Measurements from ENCODE around the gene ELFN2. TPM values are rescaled to one million over a fixed set of nuclear protein-coding genes. Genes with fewer than 3 reads are reported as not detected.
"Not testable (repeated sequence)": the region's sequence is repeated elsewhere in the genome, so short reads cannot be mapped to it uniquely, and the experiment has no call there.

Gene ELFN2, protein sequence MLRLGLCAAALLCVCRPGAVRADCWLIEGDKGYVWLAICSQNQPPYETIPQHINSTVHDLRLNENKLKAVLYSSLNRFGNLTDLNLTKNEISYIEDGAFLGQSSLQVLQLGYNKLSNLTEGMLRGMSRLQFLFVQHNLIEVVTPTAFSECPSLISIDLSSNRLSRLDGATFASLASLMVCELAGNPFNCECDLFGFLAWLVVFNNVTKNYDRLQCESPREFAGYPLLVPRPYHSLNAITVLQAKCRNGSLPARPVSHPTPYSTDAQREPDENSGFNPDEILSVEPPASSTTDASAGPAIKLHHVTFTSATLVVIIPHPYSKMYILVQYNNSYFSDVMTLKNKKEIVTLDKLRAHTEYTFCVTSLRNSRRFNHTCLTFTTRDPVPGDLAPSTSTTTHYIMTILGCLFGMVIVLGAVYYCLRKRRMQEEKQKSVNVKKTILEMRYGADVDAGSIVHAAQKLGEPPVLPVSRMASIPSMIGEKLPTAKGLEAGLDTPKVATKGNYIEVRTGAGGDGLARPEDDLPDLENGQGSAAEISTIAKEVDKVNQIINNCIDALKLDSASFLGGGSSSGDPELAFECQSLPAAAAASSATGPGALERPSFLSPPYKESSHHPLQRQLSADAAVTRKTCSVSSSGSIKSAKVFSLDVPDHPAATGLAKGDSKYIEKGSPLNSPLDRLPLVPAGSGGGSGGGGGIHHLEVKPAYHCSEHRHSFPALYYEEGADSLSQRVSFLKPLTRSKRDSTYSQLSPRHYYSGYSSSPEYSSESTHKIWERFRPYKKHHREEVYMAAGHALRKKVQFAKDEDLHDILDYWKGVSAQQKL
- 1 to 10 TPM in 1 of 2 donors, under 1 TPM in 1; 0.41 to 2.0 TPM for total RNA-seq

GRCh38 chr22:37427135-37427710, at the start of gene ELFN2:
ELFN2 (minus strand) TSS chr22:37427479; CDS start chr22:37375534, 51,945 bp downstream.
- H3K9me3 Mint-ChIP-seq = no peaks in the 10 kb centered on the region
- no peaks in the 10 kb centered on the region for H3K36me3 Mint-ChIP-seq
- no peak for ATAC-seq
- no peak within 1 kb of the TSS for H3K27ac Mint-ChIP-seq
- no peak for DNase-seq (ENCODE audit: low spot score in 2 of 2)

DNA sequence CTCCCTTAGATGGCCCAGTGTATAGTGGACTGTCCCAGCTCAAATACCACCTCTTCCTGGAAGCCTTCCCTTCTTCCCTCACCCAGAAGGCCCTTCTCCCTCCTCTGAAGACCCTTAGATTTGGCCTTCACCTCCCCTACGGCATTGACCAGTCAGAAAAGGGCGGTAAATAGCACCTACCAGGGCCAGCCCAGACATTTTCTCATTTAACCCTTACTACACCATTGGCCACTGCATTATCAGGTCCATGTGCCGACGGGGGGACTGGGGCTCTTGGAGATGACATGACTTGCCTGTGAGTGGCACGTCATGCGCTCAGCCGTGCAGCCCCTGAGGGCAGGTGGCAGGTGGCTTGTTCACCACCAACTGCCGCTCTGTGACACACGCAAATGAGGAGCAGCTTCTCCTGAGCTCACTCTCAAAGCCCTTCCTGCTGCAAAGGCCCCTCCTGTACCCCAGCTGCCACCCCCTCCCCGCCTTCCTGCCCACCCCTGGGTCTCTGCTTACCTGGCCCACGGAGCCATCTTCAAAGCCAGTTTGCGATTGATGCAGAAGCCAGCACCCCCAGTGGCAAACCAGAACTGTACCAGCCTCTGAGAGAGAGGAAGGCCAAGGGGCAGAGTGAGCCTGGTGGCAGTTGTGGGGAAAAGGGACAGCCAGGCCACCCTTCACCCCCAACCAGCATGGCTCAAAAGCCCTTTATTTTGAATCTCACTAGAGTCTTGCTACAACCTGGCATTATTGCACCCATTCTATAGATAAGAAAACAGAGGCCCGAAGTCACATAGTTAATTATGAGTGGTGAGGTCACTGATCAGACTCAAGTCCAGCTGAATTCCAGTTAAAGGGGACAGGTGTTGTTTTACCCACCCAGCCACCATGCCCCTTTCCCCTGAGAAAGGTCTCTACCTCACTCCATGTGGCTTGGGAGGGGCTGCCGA, 49.4 kb upstream of the ELFN2 start:
- peak overlapping the region in 1 of 2 donors; percentile 77 for H3K27ac Mint-ChIP-seq

GRCh38 chr22:37474447-37475090, 47.3 kb upstream of the ELFN2 start:
- DNase-seq (ENCODE audit: low spot score in 2 of 2) = no peak
- H3K36me3 Mint-ChIP-seq = peaks cover 0 to 23% of the 10 kb centered on the region in 2 donors

More for the DNA sequence above, 49.4 kb upstream of the ELFN2 start:
- peaks cover 0 to 9% of the 10 kb centered on the region in 2 donors for H3K36me3 Mint-ChIP-seq
- ATAC-seq (no peak), DNase-seq (ENCODE audit: low spot score in 2 of 2) (no peak)
- no peaks in the 10 kb centered on the region for H3K9me3 Mint-ChIP-seq

GRCh38 chr22:37473437-37473946, 46.2 kb upstream of the ELFN2 start:
- H3K36me3 Mint-ChIP-seq = peaks cover 0 to 23% of the 10 kb centered on the region in 2 donors
- no peak for ATAC-seq
- peak overlapping the region; percentile 74 to 79 for H3K27ac Mint-ChIP-seq
- H3K9me3 Mint-ChIP-seq = no peaks in the 10 kb centered on the region
- DNase-seq (ENCODE audit: low spot score in 2 of 2) = no peak

More at GRCh38 chr22:37474447-37475090, 47.3 kb upstream of the ELFN2 start:
- peak in 1 of 2 donors; percentile 13 for ATAC-seq
- peak overlapping the region in 1 of 2 donors; percentile 90 for H3K27ac Mint-ChIP-seq
- H3K9me3 Mint-ChIP-seq = no peaks in the 10 kb centered on the region

DNA sequence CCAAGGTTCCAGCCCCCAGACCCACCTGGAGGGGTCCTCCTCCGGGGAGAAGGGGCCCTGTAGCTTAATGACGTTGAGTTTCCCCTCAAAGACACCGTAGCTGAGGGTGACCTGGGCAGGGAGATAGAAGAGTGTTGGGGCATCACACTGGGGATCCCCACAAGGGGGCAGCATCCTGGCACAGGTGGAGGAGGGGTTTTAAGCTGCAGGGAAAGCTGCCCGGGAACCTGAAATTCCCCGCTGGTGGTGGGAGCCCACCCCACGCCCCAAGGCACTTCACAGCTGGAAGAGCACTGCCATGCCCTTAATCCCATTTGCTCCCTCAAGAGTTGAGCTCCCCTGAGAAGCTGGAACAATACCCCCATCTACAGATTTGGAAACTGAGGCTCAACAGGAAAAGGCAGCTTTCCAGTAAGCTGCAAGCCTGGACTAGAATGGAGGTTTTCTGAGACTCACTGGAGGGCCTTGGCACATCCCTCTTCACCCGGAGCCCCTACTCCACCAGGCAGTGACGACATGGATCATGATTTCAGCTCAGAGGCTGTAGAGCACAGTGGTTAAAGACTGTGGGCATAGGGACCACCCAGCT, 45.2 kb upstream of the ELFN2 start:
- peak overlapping the region; percentile 74 to 79 for H3K27ac Mint-ChIP-seq
- DNase-seq (ENCODE audit: low spot score in 2 of 2) (peak in 1 of 2 donors; percentile 39), ATAC-seq (peak; percentile 30 to 36)
- peaks cover 0 to 23% of the 10 kb centered on the region in 2 donors for H3K36me3 Mint-ChIP-seq
- H3K9me3 Mint-ChIP-seq = no peaks in the 10 kb centered on the region

GRCh38 chr22:37471727-37472417, 44.6 kb upstream of the ELFN2 start:
- H3K9me3 Mint-ChIP-seq = no peaks in the 10 kb centered on the region
- DNase-seq (ENCODE audit: low spot score in 2 of 2) (no peak), ATAC-seq (peak; percentile 9 to 18)
- H3K36me3 Mint-ChIP-seq = peaks cover 0 to 23% of the 10 kb centered on the region in 2 donors
- H3K27ac Mint-ChIP-seq = peak overlapping the region; percentile 65 to 79

DNA sequence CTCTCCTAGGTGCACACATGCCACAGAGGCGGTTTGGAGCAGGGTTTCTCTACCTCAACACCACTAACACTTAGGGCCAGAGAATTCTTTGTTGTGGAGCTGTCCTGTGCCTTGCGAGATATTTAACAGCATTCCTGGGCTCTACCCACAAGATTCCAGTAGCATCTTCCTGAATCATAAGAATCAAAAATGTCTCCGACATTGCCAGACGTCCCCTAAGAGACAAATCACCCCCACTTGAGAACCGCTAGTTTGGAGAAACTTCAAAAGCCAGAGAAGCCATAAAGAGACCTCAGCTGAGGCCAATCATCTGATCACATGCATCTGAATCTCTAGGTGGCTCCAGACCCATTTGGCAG, 42.8 kb upstream of the ELFN2 start:
- no peak for ATAC-seq
- peaks cover 0 to 18% of the 10 kb centered on the region in 2 donors for H3K36me3 Mint-ChIP-seq
- no peaks in the 10 kb centered on the region for H3K9me3 Mint-ChIP-seq
- no peak overlapping the region for H3K27ac Mint-ChIP-seq
- DNase-seq (ENCODE audit: low spot score in 2 of 2) = no peak

- H3K27ac Mint-ChIP-seq = peak overlapping the region in 1 of 2 donors; percentile 84
- H3K36me3 Mint-ChIP-seq = peaks cover 0 to 14% of the 10 kb centered on the region in 2 donors
- ATAC-seq = no peak
- DNase-seq (ENCODE audit: low spot score in 2 of 2) = no peak
- H3K9me3 Mint-ChIP-seq = no peaks in the 10 kb centered on the region
Observed at GRCh38 chr22:37469416-37470086, 42.3 kb upstream of the ELFN2 start.

GRCh38 chr22:37468201-37468695, 41.0 kb upstream of the ELFN2 start:
- H3K9me3 Mint-ChIP-seq; ATAC-seq; DNase-seq (ENCODE audit: low spot score in 2 of 2): not testable (repeated sequence)
- Mint-ChIP-seq H3K27ac (peak overlapping the region in 1 of 2 donors; percentile 73), H3K36me3 (peaks cover 0 to 14% of the 10 kb centered on the region in 2 donors)

DNA sequence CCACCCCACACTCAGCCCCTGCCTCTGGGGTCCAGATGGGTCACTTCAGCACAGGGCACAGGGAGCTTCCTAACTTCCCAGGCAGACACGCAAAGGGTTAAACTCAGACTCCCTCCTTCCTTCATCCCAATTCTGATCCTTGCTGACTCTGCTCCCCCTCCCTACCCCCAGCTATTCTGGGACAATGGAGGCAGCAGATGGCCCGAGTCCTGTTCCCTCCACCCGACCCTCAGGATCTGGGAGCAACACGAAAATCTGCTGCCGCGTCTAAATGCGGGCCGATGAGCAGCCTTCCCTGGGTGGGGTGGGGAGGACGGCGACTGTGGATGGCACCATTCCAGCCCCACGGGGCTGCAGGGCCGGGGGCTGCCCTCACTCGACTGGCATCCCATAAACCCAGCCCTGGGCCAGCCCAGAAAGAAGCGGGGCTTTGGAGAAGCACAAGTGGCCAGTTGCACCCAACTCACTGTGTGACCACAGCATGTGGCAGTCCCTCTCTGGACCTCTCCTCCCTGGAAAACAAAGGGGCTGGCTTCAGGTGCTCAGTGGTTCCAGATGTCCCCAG, 40.2 kb upstream of the ELFN2 start:
- ATAC-seq = no peak
- no peak for DNase-seq (ENCODE audit: low spot score in 2 of 2)
- Mint-ChIP-seq H3K36me3 (peaks cover 0 to 14% of the 10 kb centered on the region in 2 donors), H3K27ac (peak overlapping the region in 1 of 2 donors; percentile 73), H3K9me3 (no peaks in the 10 kb centered on the region)

- DNase-seq (ENCODE audit: low spot score in 2 of 2) = no peak
- Mint-ChIP-seq H3K36me3 (no peaks in the 10 kb centered on the region), H3K27ac (peak overlapping the region; percentile 67 to 69), H3K9me3 (no peaks in the 10 kb centered on the region)
- no peak for ATAC-seq
Observed at GRCh38 chr22:37464181-37464580, 36.9 kb upstream of the ELFN2 start.

DNA sequence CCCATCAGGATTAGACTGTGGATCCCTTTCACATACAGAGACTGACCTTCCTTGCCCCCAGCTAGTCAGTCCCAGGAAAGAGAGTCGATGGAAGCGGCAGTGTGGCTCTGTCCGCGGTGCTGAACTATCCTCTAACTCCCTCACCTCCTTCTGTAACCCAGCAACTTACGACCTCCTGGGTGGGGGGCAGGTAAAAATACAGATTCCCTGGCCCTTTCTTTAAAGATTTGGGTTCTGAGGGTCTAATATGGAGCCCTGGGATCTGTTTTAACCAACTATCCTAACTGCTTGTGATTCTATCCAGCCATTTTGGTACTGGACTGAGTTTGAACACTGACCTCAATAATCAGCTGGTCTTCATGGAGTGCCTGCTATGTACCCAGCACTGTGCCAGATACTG, 35.7 kb upstream of the ELFN2 start:
- DNase-seq (ENCODE audit: low spot score in 2 of 2) = no peak
- Mint-ChIP-seq H3K36me3 (no peaks in the 10 kb centered on the region), H3K27ac (no peak overlapping the region)

GRCh38 chr22:37462436-37462835, 35.2 kb upstream of the ELFN2 start:
- Mint-ChIP-seq H3K36me3 (no peaks in the 10 kb centered on the region), H3K27ac (no peak overlapping the region), H3K9me3 (no peaks in the 10 kb centered on the region)
- ATAC-seq (no peak), DNase-seq (ENCODE audit: low spot score in 2 of 2) (no peak)

More for the DNA sequence above, 35.7 kb upstream of the ELFN2 start:
- no peaks in the 10 kb centered on the region for H3K9me3 Mint-ChIP-seq
- ATAC-seq = no peak

GRCh38 chr22:37461961-37462360, 34.7 kb upstream of the ELFN2 start:
- no peak for ATAC-seq
- no peak overlapping the region for H3K27ac Mint-ChIP-seq

More at GRCh38 chr22:37461961-37462360, 34.7 kb upstream of the ELFN2 start:
- Mint-ChIP-seq H3K36me3 (no peaks in the 10 kb centered on the region), H3K9me3 (no peaks in the 10 kb centered on the region)
- no peak for DNase-seq (ENCODE audit: low spot score in 2 of 2)
